ENCODE results near the gene EFCAB14.
A peak's percentile ranks its signal among the peaks of the same experiment; 100 is the strongest.
"Not testable (repeated sequence)": the region's sequence is repeated elsewhere in the genome, so short reads cannot be mapped to it uniquely, and the experiment has no call there.

EFCAB14 gene

GRCh38 chr1:46670134-46670533 lies 48.8 kb downstream of the EFCAB14 start:
- H3K4me1 ChIP-seq (ENCODE audit: control insufficient read depth, insufficient read depth, low read length, poor library complexity, severe bottlenecking) = peaks cover 10% of the 10 kb centered on the region
- no peak overlapping the region for H3K27ac ChIP-seq (ENCODE audit: low read depth, low read length, severe bottlenecking)
- no peaks in the 10 kb centered on the region for H3K9me3 ChIP-seq (ENCODE audit: control insufficient read depth, low read length)
- 100% methylated on average over 1 of the region's 1 CpG for WGBS, 2 experiments (ENCODE audit: insufficient coverage in 2 of 2)
- H3K36me3 ChIP-seq (ENCODE audit: control insufficient read depth, insufficient read depth, low read length) = peaks cover 10% of the 10 kb centered on the region
- no peak overlapping the region for H3K4me3 ChIP-seq (ENCODE audit: extremely low read depth, insufficient read depth, low read length, poor library complexity, severe bottlenecking)

DNA sequence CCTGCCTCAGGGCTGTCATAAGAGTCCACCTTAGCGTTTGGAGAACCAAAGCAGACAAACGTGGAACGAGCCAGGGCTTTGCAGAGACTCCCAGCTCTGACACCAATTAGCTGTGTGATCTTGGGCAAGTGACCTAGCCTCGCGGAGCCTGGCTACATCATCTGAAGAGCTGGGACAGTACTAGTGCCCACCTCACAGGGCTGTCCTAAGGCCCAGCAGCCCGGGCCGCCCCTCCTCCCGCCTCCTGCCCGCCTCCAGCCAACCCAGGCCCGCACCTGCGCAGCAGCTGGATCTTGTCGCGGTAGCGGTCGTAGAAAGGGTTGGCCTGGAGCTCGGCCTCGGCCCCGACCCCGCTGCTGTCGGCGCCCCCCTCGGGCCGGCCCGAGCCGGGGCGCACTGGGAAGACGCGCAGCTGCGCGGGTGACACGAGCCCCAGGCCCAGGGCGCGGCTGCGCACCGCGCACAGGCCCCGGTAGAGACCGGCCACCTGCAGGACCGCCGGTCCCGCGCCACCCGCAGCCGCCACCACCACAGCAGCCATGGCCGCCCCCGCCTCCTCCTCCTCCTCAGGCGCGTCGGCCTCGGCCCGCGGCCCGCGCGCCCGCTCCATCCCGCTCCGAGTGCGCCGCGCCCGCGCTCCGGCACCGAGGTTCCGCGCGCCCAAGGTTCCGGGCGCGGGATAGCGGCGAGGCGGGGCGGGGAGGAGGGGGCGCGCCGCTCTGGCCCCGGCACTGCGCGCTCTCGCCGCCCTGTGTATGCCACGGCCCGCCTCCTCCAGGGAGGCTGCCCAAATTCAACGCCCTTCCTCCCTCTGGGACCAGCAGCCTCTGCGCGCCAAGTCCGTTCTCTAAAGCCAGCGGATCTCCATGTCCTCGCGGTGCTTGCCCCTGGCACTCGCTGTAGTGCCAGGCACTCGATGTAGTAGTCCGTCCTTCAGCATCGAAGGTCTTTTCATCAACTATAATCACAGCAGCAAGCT lies 50.8 kb downstream of the EFCAB14 start, which contains the start of gene ATPAF1:
Gene ATPAF1, minus strand, starts transcription at position 583 of the 979 bp plus-strand sequence. Its CDS starts 42 bp downstream, at position 541.
- H3K4me3 ChIP-seq (ENCODE audit: extremely low read depth, insufficient read depth, low read length, poor library complexity, severe bottlenecking) = peak within 1 kb of the TSS; percentile 71
- no peaks in the 10 kb centered on the region for H3K9me3 ChIP-seq (ENCODE audit: control insufficient read depth, low read length)
- peaks cover 10% of the 10 kb centered on the region for H3K4me1 ChIP-seq (ENCODE audit: control insufficient read depth, insufficient read depth, low read length, poor library complexity, severe bottlenecking)
- H3K27ac ChIP-seq (ENCODE audit: low read depth, low read length, severe bottlenecking) = peak within 1 kb of the TSS; percentile 41
- WGBS, 2 experiments (ENCODE audit: insufficient coverage in 2 of 2) = 4 to 5% methylated on average over 69 to 78 of the region's 96 CpGs
- peaks cover 17% of the 10 kb centered on the region for H3K36me3 ChIP-seq (ENCODE audit: control insufficient read depth, insufficient read depth, low read length)

DNA sequence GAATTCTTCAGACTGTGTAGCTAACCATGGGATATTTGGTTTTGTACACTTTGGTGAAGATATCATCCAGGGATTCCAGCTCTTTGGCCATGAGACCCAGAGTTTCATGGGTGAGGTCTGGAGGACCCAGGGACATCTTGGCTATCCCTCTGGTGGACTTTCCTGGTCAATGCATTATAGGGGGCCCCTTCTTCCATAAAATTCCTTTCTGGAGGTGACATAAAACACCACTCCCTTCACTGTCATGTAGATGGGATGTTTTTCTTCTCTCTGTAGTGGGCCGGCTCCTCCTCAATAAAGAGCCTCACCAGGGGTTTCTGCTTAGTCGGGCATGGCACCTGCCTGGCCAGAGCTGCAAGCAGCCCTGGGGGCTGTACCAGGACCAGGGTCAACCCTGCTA lies 52.9 kb downstream of the EFCAB14 start:
- WGBS, 2 experiments (ENCODE audit: insufficient coverage in 2 of 2) = 17 to 29% methylated on average over 1 of the region's 2 CpGs
- Histone ChIP-seq H3K9me3 (ENCODE audit: control insufficient read depth, low read length) (no peaks in the 10 kb centered on the region), H3K4me1 (ENCODE audit: control insufficient read depth, insufficient read depth, low read length, poor library complexity, severe bottlenecking) (peaks cover 10% of the 10 kb centered on the region), H3K4me3 (ENCODE audit: extremely low read depth, insufficient read depth, low read length, poor library complexity, severe bottlenecking) (no peak overlapping the region), H3K36me3 (ENCODE audit: control insufficient read depth, insufficient read depth, low read length) (peaks cover 17% of the 10 kb centered on the region), H3K27ac (ENCODE audit: low read depth, low read length, severe bottlenecking) (no peak overlapping the region)

DNA sequence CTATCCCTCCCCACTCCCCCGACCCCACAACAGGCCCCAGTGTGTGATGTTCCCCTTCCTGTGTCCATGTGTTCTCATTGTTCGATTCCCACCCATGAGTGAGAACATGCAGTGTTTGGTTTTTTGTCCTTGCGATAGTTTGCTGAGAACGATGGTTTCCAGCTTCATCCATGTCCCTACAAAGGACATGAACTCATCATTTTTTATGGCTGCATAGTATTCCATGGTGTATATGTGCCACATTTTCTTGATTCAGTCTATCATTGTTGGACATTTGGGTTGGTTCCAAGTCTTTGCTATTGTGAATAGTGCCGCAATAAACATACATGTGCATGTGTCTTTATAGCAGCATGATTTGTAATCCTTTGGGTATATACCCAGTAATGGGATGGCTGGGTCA lies 56.0 kb downstream of the EFCAB14 start:
- not testable (repeated sequence) for H3K9me3 ChIP-seq (ENCODE audit: control insufficient read depth, low read length); H3K27ac ChIP-seq (ENCODE audit: low read depth, low read length, severe bottlenecking); H3K4me3 ChIP-seq (ENCODE audit: extremely low read depth, insufficient read depth, low read length, poor library complexity, severe bottlenecking)
- H3K36me3 ChIP-seq (ENCODE audit: control insufficient read depth, insufficient read depth, low read length) = peaks cover 17% of the 10 kb centered on the region
- no CpG with 5 or more reads among the region's 5 CpGs for WGBS, 2 experiments (ENCODE audit: insufficient coverage in 2 of 2)
- H3K4me1 ChIP-seq (ENCODE audit: control insufficient read depth, insufficient read depth, low read length, poor library complexity, severe bottlenecking) = peaks cover 10% of the 10 kb centered on the region

GRCh38 chr1:46660116-46660515 lies 58.8 kb downstream of the EFCAB14 start:
- not testable (repeated sequence) for H3K9me3 ChIP-seq (ENCODE audit: control insufficient read depth, low read length); H3K4me1 ChIP-seq (ENCODE audit: control insufficient read depth, insufficient read depth, low read length, poor library complexity, severe bottlenecking); H3K4me3 ChIP-seq (ENCODE audit: extremely low read depth, insufficient read depth, low read length, poor library complexity, severe bottlenecking); H3K27ac ChIP-seq (ENCODE audit: low read depth, low read length, severe bottlenecking)
- WGBS, 2 experiments (ENCODE audit: insufficient coverage in 2 of 2) = 100% methylated on average over 2 to 4 of the region's 5 CpGs
- H3K36me3 ChIP-seq (ENCODE audit: control insufficient read depth, insufficient read depth, low read length) = peaks cover 36% of the 10 kb centered on the region

GRCh38 chr1:46659307-46659870 lies 59.5 kb downstream of the EFCAB14 start:
- no peak overlapping the region for H3K4me3 ChIP-seq (ENCODE audit: extremely low read depth, insufficient read depth, low read length, poor library complexity, severe bottlenecking)
- no peak overlapping the region for H3K27ac ChIP-seq (ENCODE audit: low read depth, low read length, severe bottlenecking)
- no peaks in the 10 kb centered on the region for H3K9me3 ChIP-seq (ENCODE audit: control insufficient read depth, low read length)
- no CpG with 5 or more reads among the region's 2 CpGs for WGBS, 2 experiments (ENCODE audit: insufficient coverage in 2 of 2)
- H3K4me1 ChIP-seq (ENCODE audit: control insufficient read depth, insufficient read depth, low read length, poor library complexity, severe bottlenecking) = no peaks in the 10 kb centered on the region
- peaks cover 35% of the 10 kb centered on the region for H3K36me3 ChIP-seq (ENCODE audit: control insufficient read depth, insufficient read depth, low read length)

- H3K27ac ChIP-seq (ENCODE audit: low read depth, low read length, severe bottlenecking) = no peak overlapping the region
- 100% methylated on average over 1 of the region's 1 CpG for WGBS, 2 experiments (ENCODE audit: insufficient coverage in 2 of 2)
- no peaks in the 10 kb centered on the region for H3K9me3 ChIP-seq (ENCODE audit: control insufficient read depth, low read length)
- H3K4me3 ChIP-seq (ENCODE audit: extremely low read depth, insufficient read depth, low read length, poor library complexity, severe bottlenecking) = no peak overlapping the region
- no peaks in the 10 kb centered on the region for H3K4me1 ChIP-seq (ENCODE audit: control insufficient read depth, insufficient read depth, low read length, poor library complexity, severe bottlenecking)
- peaks cover 30% of the 10 kb centered on the region for H3K36me3 ChIP-seq (ENCODE audit: control insufficient read depth, insufficient read depth, low read length)
These were observed 61.1 kb downstream of the EFCAB14 start for GRCh38 chr1:46657775-46658174.

DNA sequence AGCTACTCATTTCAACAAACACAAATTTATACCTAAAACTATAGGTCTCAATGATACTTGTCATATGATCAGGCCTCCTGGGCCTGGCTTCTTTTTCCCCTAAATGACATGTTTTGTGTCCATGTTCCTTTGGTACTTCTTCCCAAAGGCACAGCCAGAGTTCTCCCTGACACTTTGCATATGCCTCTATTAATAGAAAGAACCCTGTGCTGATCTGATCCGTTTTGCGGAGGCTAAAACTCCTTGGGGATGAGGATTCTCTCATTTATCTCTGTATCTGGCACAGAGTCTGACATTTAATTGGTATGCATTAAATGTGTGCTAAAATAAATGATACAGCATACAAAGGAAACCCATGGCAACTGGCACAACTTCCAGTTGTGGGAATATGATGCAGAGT lies 62.3 kb downstream of the EFCAB14 start:
- H3K4me1 ChIP-seq (ENCODE audit: control insufficient read depth, insufficient read depth, low read length, poor library complexity, severe bottlenecking) = no peaks in the 10 kb centered on the region
- no peak overlapping the region for H3K27ac ChIP-seq (ENCODE audit: low read depth, low read length, severe bottlenecking)
- H3K4me3 ChIP-seq (ENCODE audit: extremely low read depth, insufficient read depth, low read length, poor library complexity, severe bottlenecking) = no peak overlapping the region
- H3K36me3 ChIP-seq (ENCODE audit: control insufficient read depth, insufficient read depth, low read length) = peaks cover 39% of the 10 kb centered on the region
- no peaks in the 10 kb centered on the region for H3K9me3 ChIP-seq (ENCODE audit: control insufficient read depth, low read length)
- 100% methylated on average over 2 of the region's 2 CpGs for WGBS, 2 experiments (ENCODE audit: insufficient coverage in 2 of 2)

GRCh38 chr1:46655848-46656247 lies 63.1 kb downstream of the EFCAB14 start:
- Histone ChIP-seq H3K4me3 (ENCODE audit: extremely low read depth, insufficient read depth, low read length, poor library complexity, severe bottlenecking) (no peak overlapping the region), H3K4me1 (ENCODE audit: control insufficient read depth, insufficient read depth, low read length, poor library complexity, severe bottlenecking) (no peaks in the 10 kb centered on the region), H3K36me3 (ENCODE audit: control insufficient read depth, insufficient read depth, low read length) (peaks cover 39% of the 10 kb centered on the region), H3K9me3 (ENCODE audit: control insufficient read depth, low read length) (no peaks in the 10 kb centered on the region), H3K27ac (ENCODE audit: low read depth, low read length, severe bottlenecking) (no peak overlapping the region)

DNA sequence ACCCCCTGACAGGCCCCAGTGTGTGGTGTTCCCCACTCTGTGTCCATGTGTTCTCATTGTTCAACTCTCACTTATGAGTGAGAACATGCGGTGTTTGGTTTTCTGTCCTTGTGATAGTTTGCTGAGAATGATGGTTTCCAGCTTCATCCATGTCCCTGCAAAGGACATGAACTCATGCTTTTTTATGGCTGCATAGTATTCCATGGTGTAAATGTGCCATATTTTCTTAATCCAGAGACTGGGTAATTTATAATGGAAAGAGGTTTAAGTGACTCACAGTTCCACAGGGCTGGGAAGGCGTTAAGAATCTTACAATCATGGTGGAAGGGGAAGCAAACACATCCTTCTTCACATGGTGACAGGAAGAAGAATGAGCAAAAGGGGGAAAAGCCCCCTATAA lies 64.2 kb downstream of the EFCAB14 start:
- not testable (repeated sequence) for H3K9me3 ChIP-seq (ENCODE audit: control insufficient read depth, low read length); H3K27ac ChIP-seq (ENCODE audit: low read depth, low read length, severe bottlenecking); H3K4me1 ChIP-seq (ENCODE audit: control insufficient read depth, insufficient read depth, low read length, poor library complexity, severe bottlenecking); H3K4me3 ChIP-seq (ENCODE audit: extremely low read depth, insufficient read depth, low read length, poor library complexity, severe bottlenecking)
- 80% methylated on average over 1 of the region's 2 CpGs; no CpG with 5 or more reads in 1 of the 2 experiments for WGBS, 2 experiments (ENCODE audit: insufficient coverage in 2 of 2)
- peaks cover 49% of the 10 kb centered on the region for H3K36me3 ChIP-seq (ENCODE audit: control insufficient read depth, insufficient read depth, low read length)

GRCh38 chr1:46654012-46654411 lies 64.9 kb downstream of the EFCAB14 start:
- WGBS, 2 experiments (ENCODE audit: insufficient coverage in 2 of 2) = 100% methylated on average over 1 of the region's 1 CpG
- no peak overlapping the region for H3K27ac ChIP-seq (ENCODE audit: low read depth, low read length, severe bottlenecking)
- H3K36me3 ChIP-seq (ENCODE audit: control insufficient read depth, insufficient read depth, low read length) = peaks cover 54% of the 10 kb centered on the region
- H3K4me1 ChIP-seq (ENCODE audit: control insufficient read depth, insufficient read depth, low read length, poor library complexity, severe bottlenecking) = no peaks in the 10 kb centered on the region
- H3K9me3 ChIP-seq (ENCODE audit: control insufficient read depth, low read length) = peaks cover 13% of the 10 kb centered on the region
- no peak overlapping the region for H3K4me3 ChIP-seq (ENCODE audit: extremely low read depth, insufficient read depth, low read length, poor library complexity, severe bottlenecking)
